HepG2 (cell line): Measurements from ENCODE around the gene STX5. TPM values are rescaled to one million over a fixed set of nuclear protein-coding genes. Genes with fewer than 3 reads are reported as not detected.
A peak's percentile ranks its signal among the peaks of the same experiment; 100 is the strongest.

Source experiments
- ATAC-seq: fragments of 200-7000 bp; cut with Tn5 transposase; 3 replicates; pipeline ENCODE4 v1.9.1; 2020; ENCODE audit warnings: mild to moderate bottlenecking, moderate library complexity
- BruUV-seq: library from RNA; stranded (reverse); fragments of 400-500 nt; replicated peaks from 2 replicates; lab custom pipeline; 2021; lab: Mats Ljungman, UMichigan
- CTCF ChIA-PET: fragments of 300-600 bp; formaldehyde crosslinking; extraction: SDS; loops from one replicate; lab custom pipeline; 2021; ENCODE audit warnings: low total read pairs, inconsistent platforms, low intra/inter-chr PET ratio; lab: Yijun Ruan, JAX
- POLR2A ChIA-PET: fragments of 350-600 bp; sonication (Branson Sonifier 250); formaldehyde crosslinking; loops from one replicate; lab custom pipeline; 2020; ENCODE audit warnings: antibody characterized with exemption, inconsistent platforms; lab: Yijun Ruan, JAX
- DNase-seq: peaks from one replicate; pipeline ENCODE4 v3.0.0-alpha.2; 2015; ENCODE audit warnings: low spot score
- FAIRE-seq: peaks from 3 replicates; lab custom pipeline; 2011; peaks lifted over from hg19 to GRCh38; lab: Jason Lieb, UNC
- H2AFZ ChIP-seq: one replicate; pipeline ENCODE4 v1.6.1; 2011; ENCODE audit warnings: low read length, inconsistent platforms
- H3K27ac ChIP-seq: fragments of 300-600 bp; 3 replicates; pipeline ENCODE4 v1.8.0; 2011; ENCODE audit warnings: mixed run types, mild to moderate bottlenecking, mixed read lengths, low read length, inconsistent platforms; ENCODE audit not compliant: insufficient read depth; ENCODE audit errors: extremely low read length
- H3K27me3 ChIP-seq, 2 experiments: fragments of 200-600 bp in 1 of 2; 2 replicates in 1 of 2; 3 replicates in 1 of 2; pipeline versions ENCODE4 v1.6.0 to v1.8.0; 2011; ENCODE audit warnings: low read length in 2 of 2, mild to moderate bottlenecking in 2 of 2, moderate library complexity in 2 of 2, inconsistent platforms in 1 of 2; ENCODE audit not compliant: insufficient read depth in 2 of 2, control insufficient read depth in 1 of 2
- H3K36me3 ChIP-seq, 2 experiments: fragments of 200-600 bp in 1 of 2; replicated peaks in 1 of 2; 2 replicates in 1 of 2; 3 replicates in 1 of 2; pipeline versions ENCODE4 v1.5.1 to v1.8.0; 2011; ENCODE audit warnings: low read length in 2 of 2, inconsistent platforms in 1 of 2; ENCODE audit not compliant: insufficient read depth in 2 of 2, control insufficient read depth in 1 of 2
- H3K4me1 ChIP-seq: 2 replicates; pipeline ENCODE4 v1.5.1; 2012; ENCODE audit warnings: low read length, inconsistent platforms; ENCODE audit not compliant: insufficient read depth
- H3K4me2 ChIP-seq: 2 replicates; pipeline ENCODE4 v1.6.0; 2011; ENCODE audit warnings: low read depth, low read length, inconsistent platforms
- H3K4me3 ChIP-seq, 3 experiments: fragments of 200-600 bp in 1 of 3; sonication (generic), shearing (Covaris generic) in 1 of 3; replicated peaks in 1 of 3; 2 replicates each; pipeline ENCODE4 v1.5.1; 2011 to 2016; ENCODE audit warnings: low read length in 3 of 3, inconsistent platforms in 2 of 3, low read depth in 2 of 3, mild to moderate bottlenecking in 2 of 3, control low read depth in 1 of 3, mixed read lengths in 1 of 3; ENCODE audit not compliant: insufficient read depth in 1 of 3
- H3K79me2 ChIP-seq: one replicate; pipeline ENCODE4 v1.6.1; 2011; ENCODE audit warnings: low read length, inconsistent platforms; ENCODE audit not compliant: insufficient read depth
- H3K9ac ChIP-seq: 2 replicates; pipeline ENCODE4 v1.6.0; 2011; ENCODE audit warnings: mild to moderate bottlenecking, low read depth, low read length, inconsistent platforms; ENCODE audit not compliant: insufficient read depth
- H3K9me3 ChIP-seq: 2 replicates; pipeline ENCODE4 v1.5.1; 2012; ENCODE audit warnings: mild to moderate bottlenecking, low read length
- H4K20me1 ChIP-seq: 2 replicates; pipeline ENCODE4 v1.6.0; 2011; ENCODE audit warnings: inconsistent platforms, mild to moderate bottlenecking, low read length, moderate library complexity; ENCODE audit not compliant: insufficient read depth
- ARNT ChIP-seq: fragments of 450-650 bp; IDR thresholded peaks from 2 replicates; pipeline ENCODE4 v1.6.1; 2017
- ATF7 ChIP-seq, 2 experiments: fragments of 450-650 bp in 1 of 2; sonication (generic) in 1 of 2; formaldehyde crosslinking in 1 of 2; IDR thresholded peaks; 2 replicates each; pipeline versions ENCODE4 v1.4.0 to v1.6.1; 2016 to 2020; ENCODE audit warnings: antibody characterized with exemption in 1 of 2, mild to moderate bottlenecking in 1 of 2, missing genetic modification reagents in 1 of 2
- HMG20A ChIP-seq: IDR thresholded peaks from 2 replicates; pipeline ENCODE4 v1.6.1; 2016; ENCODE audit warnings: borderline replicate concordance
- HOXD1 ChIP-seq: sonication (generic); formaldehyde crosslinking; IDR thresholded peaks from 2 replicates; pipeline ENCODE4 v1.5.0; 2020; ENCODE audit warnings: missing genetic modification reagents
- IRF2 ChIP-seq: IDR thresholded peaks from 2 replicates; pipeline ENCODE4 v1.6.1; 2018; ENCODE audit warnings: missing genetic modification reagents, missing compliant biosample characterization
- POLR2AphosphoS5 ChIP-seq: IDR thresholded peaks from 2 replicates; pipeline ENCODE4 v1.6.1; 2012; ENCODE audit warnings: low read depth, low read length
- ZFY ChIP-seq: sonication (generic); formaldehyde crosslinking; IDR thresholded peaks from 2 replicates; pipeline ENCODE4 v1.4.0; 2020; ENCODE audit warnings: missing genetic modification reagents
- ZNF143 ChIP-seq: sonication (generic); formaldehyde crosslinking; IDR thresholded peaks from 2 replicates; pipeline ENCODE4 v1.4.0; 2020; ENCODE audit warnings: missing genetic modification reagents
- ZNF567 ChIP-seq: sonication (generic); formaldehyde crosslinking; IDR thresholded peaks from 2 replicates; pipeline ENCODE4 v1.8.1; 2023; ENCODE audit warnings: mild to moderate bottlenecking, missing genetic modification reagents, borderline replicate concordance
- WGBS: methylation state at CpG from one replicate; pipeline ENCODE4 v1.1.6; 2017; ENCODE audit warnings: low lambda C conversion rate; 5-methylcytosine and 5-hydroxymethylcytosine counted together
- in situ Hi-C: cut with HindIII; loops from 2 replicates; pipeline ENCODE4 v1.10.0; 2017; ENCODE audit warnings: low pct_unique_long_range_greater_than_20kb; ENCODE audit not compliant: extremely low pct_ligation_motif_present
- intact Hi-C: fragments of 100-400 bp; cut with micrococcal nuclease; formaldehyde crosslinking; loops from one replicate; pipeline ENCODE4 v1.10.0; 2022; ENCODE audit not compliant: unreplicated experiment
- polyA plus RNA-seq, 8 experiments: library from polyadenylated mRNA; depleted of rRNA in 3 of 8; stranded (reverse) in 7 of 8; unstranded in 1 of 8; fragments of >200 nt; fragmentation: Illumina TruSeq in 4 of 8; extraction: Trizol in 4 of 8; gene quantifications; 2 replicates each; pipeline versions ENCODE4 v1.2.1 to v1.2.3, GENCODE V29; 2011 to 2016; ENCODE audit warnings: low read depth in 4 of 8, missing spikeins in 1 of 8, mixed read lengths in 1 of 8; ENCODE audit not compliant: insufficient read depth in 1 of 8
- total RNA-seq, 5 experiments: library from RNA; depleted of rRNA; stranded (reverse); fragments of >200 nt; fragmentation: Illumina TruSeq; extraction: Trizol; gene quantifications; 2 replicates each; pipeline ENCODE4 v1.2.3, GENCODE V29; 2016; ENCODE audit warnings: low read depth in 1 of 5
- TF ChIP-seq, protein P1 (sequence below): sonication (generic); formaldehyde crosslinking; IDR thresholded peaks from one replicate; pipeline ENCODE4 v1.5.1; 2020; ENCODE audit warnings: mild to moderate bottlenecking, missing genetic modification reagents; ENCODE audit errors: not compliant biosample characterization
- TF ChIP-seq, protein P2 (sequence below): sonication (generic); formaldehyde crosslinking; conservative IDR thresholded peaks from 2 replicates; pipeline ENCODE4 v1.8.1; 2023; ENCODE audit warnings: missing genetic modification reagents
- TF ChIP-seq, protein P3 (sequence below): sonication (generic); formaldehyde crosslinking; IDR thresholded peaks from 2 replicates; pipeline ENCODE4 v1.4.0; 2020; ENCODE audit warnings: mild to moderate bottlenecking, missing genetic modification reagents

STX5 gene
- total and polyA plus RNA-seq, 2 of the 13 experiments (the other 11 are each of a cell fraction or from before 2014, with no cell fraction given), result 26.9 to 30.0 TPM

DNA sequence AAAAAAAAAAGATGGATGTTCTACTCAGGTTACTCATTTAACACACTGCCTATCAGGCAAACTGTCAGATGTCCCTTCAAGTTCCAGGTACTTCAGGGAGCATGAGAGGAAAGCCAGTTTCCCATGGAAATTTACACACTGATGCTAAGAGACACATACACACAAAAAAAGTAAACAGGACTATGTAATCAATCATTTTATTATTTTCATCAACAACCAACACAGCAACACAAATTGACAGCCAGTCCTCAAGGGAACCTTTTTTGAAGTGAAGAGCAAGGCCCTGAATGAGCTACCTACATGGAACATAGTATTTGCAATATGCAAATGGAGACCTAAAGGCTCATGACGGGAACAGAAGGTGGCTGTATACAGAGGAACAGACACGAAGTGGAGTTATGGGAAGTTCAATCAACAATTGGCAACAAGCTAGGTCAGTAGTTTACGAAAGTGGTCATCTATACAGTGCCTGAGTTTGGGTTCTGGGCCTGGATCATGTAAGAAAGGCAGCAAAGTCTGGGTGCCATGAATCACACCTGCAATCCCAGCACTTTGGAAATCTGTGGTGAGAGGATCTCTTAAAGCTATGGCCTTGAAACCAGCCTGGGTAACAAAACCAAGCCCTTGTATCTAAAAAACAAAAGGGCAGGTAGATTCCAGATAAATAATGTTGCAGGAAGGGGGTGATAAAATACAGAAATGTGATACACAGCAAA is 20.1 kb upstream of the STX5 start:
- DNase-seq, result peak; percentile 50
- no peak overlapping the region for H3K4me3 ChIP-seq
- peak overlapping the region; percentile 51 for H3K27ac ChIP-seq
- H2AFZ ChIP-seq, result no peak overlapping the region
- intact Hi-C loops (no loop called here), in situ Hi-C loops (no loop called here)
- peaks cover 11 to 33% of the 10 kb centered on the region in 2 experiments for H3K36me3 ChIP-seq
- peaks cover 37% of the 10 kb centered on the region for H4K20me1 ChIP-seq
- no peak for FAIRE-seq
- H3K9ac ChIP-seq, result no peak overlapping the region; the same call in 1 of the 2 replicates
- no peaks in the 10 kb centered on the region; a peak in 1 of 5 replicates for H3K27me3 ChIP-seq
- BruUV-seq, result no TSS peak
- peaks cover 51% of the 10 kb centered on the region for H3K4me1 ChIP-seq
- H3K79me2 ChIP-seq, result peaks cover 42% of the 10 kb centered on the region
- peak overlapping the region; percentile 99; the same call in 1 of the 2 replicates for H3K4me2 ChIP-seq
- WGBS, result 78% methylated on average over 3 of the region's 3 CpGs
- POLR2A ChIA-PET, result interaction anchor here (1.2 to 9.4 kb wide), 10 partner anchors 9 to 98 kb away, joined by 3 to 362 read pairs (median 6); partner anchors contain the start of genes POLR2G, SLC3A2, STX5 and TEX54
- ATAC-seq, result peak; percentile 17
- H3K9me3 ChIP-seq, result no peaks in the 10 kb centered on the region
- CTCF ChIA-PET, result no interaction called here
- TF ChIP-seq HMG20A (CRISPR knock-in tag) (no peak), ARNT (no peak), IRF2 (no peak), ZFY (no peak), ATF7 (IDR thresholded peaks at IDR 0.05) (no peak), ATF7 (CRISPR knock-in tag; IDR thresholded peaks at IDR 0.05) (no peak), ZNF143 (CRISPR knock-in tag) (0 out of 2 replicates have a peak, but pooled peaks have one; percentile 4), HOXD1 (no peak), POLR2AphosphoS5 (peak; percentile 44; the same call in 1 of the 2 replicates), ZNF567 (CRISPR knock-in tag) (no peak)
- TF ChIP-seq, protein P1, sequence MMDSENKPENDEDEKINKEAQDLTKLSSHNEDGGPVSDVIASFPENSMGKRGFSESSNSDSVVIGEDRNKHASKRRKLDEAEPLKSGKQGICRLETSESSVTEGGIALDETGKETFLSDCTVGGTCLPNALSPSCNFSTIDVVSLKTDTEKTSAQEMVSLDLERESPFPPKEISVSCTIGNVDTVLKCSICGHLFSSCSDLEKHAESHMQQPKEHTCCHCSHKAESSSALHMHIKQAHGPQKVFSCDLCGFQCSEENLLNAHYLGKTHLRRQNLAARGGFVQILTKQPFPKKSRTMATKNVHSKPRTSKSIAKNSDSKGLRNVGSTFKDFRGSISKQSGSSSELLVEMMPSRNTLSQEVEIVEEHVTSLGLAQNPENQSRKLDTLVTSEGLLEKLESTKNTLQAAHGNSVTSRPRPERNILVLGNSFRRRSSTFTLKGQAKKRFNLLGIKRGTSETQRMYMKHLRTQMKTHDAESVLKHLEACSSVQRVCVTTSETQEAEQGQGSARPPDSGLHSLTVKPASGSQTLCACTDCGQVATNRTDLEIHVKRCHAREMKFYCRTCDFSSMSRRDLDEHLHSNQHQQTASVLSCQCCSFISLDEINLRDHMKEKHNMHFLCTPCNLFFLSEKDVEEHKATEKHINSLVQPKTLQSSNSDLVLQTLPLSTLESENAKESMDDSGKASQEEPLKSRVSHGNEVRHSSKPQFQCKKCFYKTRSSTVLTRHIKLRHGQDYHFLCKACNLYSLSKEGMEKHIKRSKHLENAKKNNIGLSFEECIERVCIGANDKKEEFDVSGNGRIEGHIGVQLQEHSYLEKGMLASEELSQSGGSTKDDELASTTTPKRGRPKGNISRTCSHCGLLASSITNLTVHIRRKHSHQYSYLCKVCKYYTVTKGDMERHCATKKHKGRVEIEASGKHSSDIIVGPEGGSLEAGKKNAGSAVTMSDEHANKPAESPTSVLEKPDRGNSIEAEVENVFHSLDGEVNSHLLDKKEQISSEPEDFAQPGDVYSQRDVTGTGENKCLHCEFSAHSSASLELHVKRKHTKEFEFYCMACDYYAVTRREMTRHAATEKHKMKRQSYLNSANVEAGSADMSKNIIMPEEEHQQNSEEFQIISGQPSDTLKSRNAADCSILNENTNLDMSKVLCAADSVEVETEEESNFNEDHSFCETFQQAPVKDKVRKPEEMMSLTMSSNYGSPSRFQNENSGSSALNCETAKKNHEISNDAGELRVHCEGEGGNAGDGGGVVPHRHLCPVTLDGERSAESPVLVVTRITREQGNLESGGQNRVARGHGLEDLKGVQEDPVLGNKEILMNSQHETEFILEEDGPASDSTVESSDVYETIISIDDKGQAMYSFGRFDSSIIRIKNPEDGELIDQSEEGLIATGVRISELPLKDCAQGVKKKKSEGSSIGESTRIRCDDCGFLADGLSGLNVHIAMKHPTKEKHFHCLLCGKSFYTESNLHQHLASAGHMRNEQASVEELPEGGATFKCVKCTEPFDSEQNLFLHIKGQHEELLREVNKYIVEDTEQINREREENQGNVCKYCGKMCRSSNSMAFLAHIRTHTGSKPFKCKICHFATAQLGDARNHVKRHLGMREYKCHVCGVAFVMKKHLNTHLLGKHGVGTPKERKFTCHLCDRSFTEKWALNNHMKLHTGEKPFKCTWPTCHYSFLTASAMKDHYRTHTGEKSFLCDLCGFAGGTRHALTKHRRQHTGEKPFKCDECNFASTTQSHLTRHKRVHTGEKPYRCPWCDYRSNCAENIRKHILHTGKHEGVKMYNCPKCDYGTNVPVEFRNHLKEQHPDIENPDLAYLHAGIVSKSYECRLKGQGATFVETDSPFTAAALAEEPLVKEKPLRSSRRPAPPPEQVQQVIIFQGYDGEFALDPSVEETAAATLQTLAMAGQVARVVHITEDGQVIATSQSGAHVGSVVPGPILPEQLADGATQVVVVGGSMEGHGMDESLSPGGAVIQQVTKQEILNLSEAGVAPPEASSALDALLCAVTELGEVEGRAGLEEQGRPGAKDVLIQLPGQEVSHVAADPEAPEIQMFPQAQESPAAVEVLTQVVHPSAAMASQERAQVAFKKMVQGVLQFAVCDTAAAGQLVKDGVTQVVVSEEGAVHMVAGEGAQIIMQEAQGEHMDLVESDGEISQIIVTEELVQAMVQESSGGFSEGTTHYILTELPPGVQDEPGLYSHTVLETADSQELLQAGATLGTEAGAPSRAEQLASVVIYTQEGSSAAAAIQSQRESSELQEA (CRISPR knock-in tag), result no peak
- TF ChIP-seq, protein P2, sequence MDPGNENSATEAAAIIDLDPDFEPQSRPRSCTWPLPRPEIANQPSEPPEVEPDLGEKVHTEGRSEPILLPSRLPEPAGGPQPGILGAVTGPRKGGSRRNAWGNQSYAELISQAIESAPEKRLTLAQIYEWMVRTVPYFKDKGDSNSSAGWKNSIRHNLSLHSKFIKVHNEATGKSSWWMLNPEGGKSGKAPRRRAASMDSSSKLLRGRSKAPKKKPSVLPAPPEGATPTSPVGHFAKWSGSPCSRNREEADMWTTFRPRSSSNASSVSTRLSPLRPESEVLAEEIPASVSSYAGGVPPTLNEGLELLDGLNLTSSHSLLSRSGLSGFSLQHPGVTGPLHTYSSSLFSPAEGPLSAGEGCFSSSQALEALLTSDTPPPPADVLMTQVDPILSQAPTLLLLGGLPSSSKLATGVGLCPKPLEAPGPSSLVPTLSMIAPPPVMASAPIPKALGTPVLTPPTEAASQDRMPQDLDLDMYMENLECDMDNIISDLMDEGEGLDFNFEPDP (CRISPR knock-in tag), result 0 out of 2 replicates have a peak, but pooled peaks have one; percentile 46
- TF ChIP-seq, protein P3, sequence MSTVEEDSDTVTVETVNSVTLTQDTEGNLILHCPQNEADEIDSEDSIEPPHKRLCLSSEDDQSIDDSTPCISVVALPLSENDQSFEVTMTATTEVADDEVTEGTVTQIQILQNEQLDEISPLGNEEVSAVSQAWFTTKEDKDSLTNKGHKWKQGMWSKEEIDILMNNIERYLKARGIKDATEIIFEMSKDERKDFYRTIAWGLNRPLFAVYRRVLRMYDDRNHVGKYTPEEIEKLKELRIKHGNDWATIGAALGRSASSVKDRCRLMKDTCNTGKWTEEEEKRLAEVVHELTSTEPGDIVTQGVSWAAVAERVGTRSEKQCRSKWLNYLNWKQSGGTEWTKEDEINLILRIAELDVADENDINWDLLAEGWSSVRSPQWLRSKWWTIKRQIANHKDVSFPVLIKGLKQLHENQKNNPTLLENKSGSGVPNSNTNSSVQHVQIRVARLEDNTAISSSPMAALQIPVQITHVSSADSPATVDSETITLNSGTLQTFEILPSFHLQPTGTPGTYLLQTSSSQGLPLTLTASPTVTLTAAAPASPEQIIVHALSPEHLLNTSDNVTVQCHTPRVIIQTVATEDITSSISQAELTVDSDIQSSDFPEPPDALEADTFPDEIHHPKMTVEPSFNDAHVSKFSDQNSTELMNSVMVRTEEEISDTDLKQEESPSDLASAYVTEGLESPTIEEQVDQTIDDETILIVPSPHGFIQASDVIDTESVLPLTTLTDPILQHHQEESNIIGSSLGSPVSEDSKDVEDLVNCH (CRISPR knock-in tag), result no peak
